HepG2 (cell line): ENCODE results near the gene ITGB5. TPM values are rescaled to one million over a fixed set of nuclear protein-coding genes. Genes with fewer than 3 reads are reported as not detected.

ENCODE experiments used
- ATAC-seq: fragments of 200-7000 bp; cut with Tn5 transposase; 3 replicates; pipeline ENCODE4 v1.9.1; 2020; ENCODE audit warnings: mild to moderate bottlenecking, moderate library complexity
- BruUV-seq: library from RNA; stranded (reverse); fragments of 400-500 nt; replicated peaks from 2 replicates; lab custom pipeline; 2021; lab: Mats Ljungman, UMichigan
- CTCF ChIA-PET: fragments of 300-600 bp; formaldehyde crosslinking; extraction: SDS; loops from one replicate; lab custom pipeline; 2021; ENCODE audit warnings: low total read pairs, inconsistent platforms, low intra/inter-chr PET ratio; lab: Yijun Ruan, JAX
- POLR2A ChIA-PET: fragments of 350-600 bp; sonication (Branson Sonifier 250); formaldehyde crosslinking; loops from one replicate; lab custom pipeline; 2020; ENCODE audit warnings: antibody characterized with exemption, inconsistent platforms; lab: Yijun Ruan, JAX
- DNase-seq: peaks from one replicate; pipeline ENCODE4 v3.0.0-alpha.2; 2015; ENCODE audit warnings: low spot score
- FAIRE-seq: peaks from 3 replicates; lab custom pipeline; 2011; peaks lifted over from hg19 to GRCh38; lab: Jason Lieb, UNC
- H2AFZ ChIP-seq: one replicate; pipeline ENCODE4 v1.6.1; 2011; ENCODE audit warnings: low read length, inconsistent platforms
- H3K27ac ChIP-seq: fragments of 300-600 bp; 3 replicates; pipeline ENCODE4 v1.8.0; 2011; ENCODE audit warnings: mixed run types, mild to moderate bottlenecking, mixed read lengths, low read length, inconsistent platforms; ENCODE audit not compliant: insufficient read depth; ENCODE audit errors: extremely low read length
- H3K27me3 ChIP-seq, 2 experiments: fragments of 200-600 bp in 1 of 2; 2 replicates in 1 of 2; 3 replicates in 1 of 2; pipeline versions ENCODE4 v1.6.0 to v1.8.0; 2011; ENCODE audit warnings: low read length in 2 of 2, mild to moderate bottlenecking in 2 of 2, moderate library complexity in 2 of 2, inconsistent platforms in 1 of 2; ENCODE audit not compliant: insufficient read depth in 2 of 2, control insufficient read depth in 1 of 2
- H3K36me3 ChIP-seq, 2 experiments: fragments of 200-600 bp in 1 of 2; replicated peaks in 1 of 2; 2 replicates in 1 of 2; 3 replicates in 1 of 2; pipeline versions ENCODE4 v1.5.1 to v1.8.0; 2011; ENCODE audit warnings: low read length in 2 of 2, inconsistent platforms in 1 of 2; ENCODE audit not compliant: insufficient read depth in 2 of 2, control insufficient read depth in 1 of 2
- H3K4me1 ChIP-seq: 2 replicates; pipeline ENCODE4 v1.5.1; 2012; ENCODE audit warnings: low read length, inconsistent platforms; ENCODE audit not compliant: insufficient read depth
- H3K4me2 ChIP-seq: 2 replicates; pipeline ENCODE4 v1.6.0; 2011; ENCODE audit warnings: low read depth, low read length, inconsistent platforms
- H3K4me3 ChIP-seq, 3 experiments: fragments of 200-600 bp in 1 of 3; sonication (generic), shearing (Covaris generic) in 1 of 3; replicated peaks in 1 of 3; 2 replicates each; pipeline ENCODE4 v1.5.1; 2011 to 2016; ENCODE audit warnings: low read length in 3 of 3, inconsistent platforms in 2 of 3, low read depth in 2 of 3, mild to moderate bottlenecking in 2 of 3, control low read depth in 1 of 3, mixed read lengths in 1 of 3; ENCODE audit not compliant: insufficient read depth in 1 of 3
- H3K79me2 ChIP-seq: one replicate; pipeline ENCODE4 v1.6.1; 2011; ENCODE audit warnings: low read length, inconsistent platforms; ENCODE audit not compliant: insufficient read depth
- H3K9ac ChIP-seq: 2 replicates; pipeline ENCODE4 v1.6.0; 2011; ENCODE audit warnings: mild to moderate bottlenecking, low read depth, low read length, inconsistent platforms; ENCODE audit not compliant: insufficient read depth
- H3K9me3 ChIP-seq: 2 replicates; pipeline ENCODE4 v1.5.1; 2012; ENCODE audit warnings: mild to moderate bottlenecking, low read length
- H4K20me1 ChIP-seq: 2 replicates; pipeline ENCODE4 v1.6.0; 2011; ENCODE audit warnings: inconsistent platforms, mild to moderate bottlenecking, low read length, moderate library complexity; ENCODE audit not compliant: insufficient read depth
- HNRNPK ChIP-seq: fragments of 200-400 bp; formaldehyde crosslinking; IDR thresholded peaks from 2 replicates; pipeline ENCODE4 v1.6.1; 2018; ENCODE audit warnings: low read length, low read depth, moderate library complexity, mild to moderate bottlenecking; ENCODE audit not compliant: poor library complexity, severe bottlenecking
- RELA ChIP-seq: sonication (generic); formaldehyde crosslinking; IDR thresholded peaks from 2 replicates; pipeline ENCODE4 v1.4.0; 2020; ENCODE audit warnings: missing genetic modification reagents
- RNF2 ChIP-seq: fragments of 450-650 bp; conservative IDR thresholded peaks from 2 replicates; pipeline ENCODE4 v1.6.1; 2016; ENCODE audit warnings: low read depth
- STAT5B ChIP-seq: sonication (generic); formaldehyde crosslinking; IDR thresholded peaks from 2 replicates; pipeline ENCODE4 v1.4.0; 2020; ENCODE audit warnings: missing genetic modification reagents
- ZBTB26 ChIP-seq: IDR thresholded peaks from 2 replicates; pipeline ENCODE4 v1.6.1; 2016; ENCODE audit warnings: missing compliant biosample characterization, missing genetic modification reagents, borderline replicate concordance
- ZNF207 ChIP-seq: fragments of 450-650 bp; IDR thresholded peaks from 2 replicates; pipeline ENCODE4 v1.6.1; 2016; ENCODE audit warnings: antibody characterized with exemption, borderline replicate concordance
- ZNF598 ChIP-seq: sonication (generic); formaldehyde crosslinking; IDR thresholded peaks from 2 replicates; pipeline ENCODE4 v1.5.1; 2020; ENCODE audit warnings: mild to moderate bottlenecking, missing genetic modification reagents, borderline replicate concordance
- ZNF761 ChIP-seq: sonication (generic); formaldehyde crosslinking; conservative IDR thresholded peaks from 2 replicates; pipeline ENCODE4 v1.4.0; 2020; ENCODE audit warnings: mild to moderate bottlenecking, missing genetic modification reagents
- WGBS: methylation state at CpG from one replicate; pipeline ENCODE4 v1.1.6; 2017; ENCODE audit warnings: low lambda C conversion rate; 5-methylcytosine and 5-hydroxymethylcytosine counted together
- in situ Hi-C: cut with HindIII; loops from 2 replicates; pipeline ENCODE4 v1.10.0; 2017; ENCODE audit warnings: low pct_unique_long_range_greater_than_20kb; ENCODE audit not compliant: extremely low pct_ligation_motif_present
- intact Hi-C: fragments of 100-400 bp; cut with micrococcal nuclease; formaldehyde crosslinking; loops from one replicate; pipeline ENCODE4 v1.10.0; 2022; ENCODE audit not compliant: unreplicated experiment
- polyA plus RNA-seq, 8 experiments: library from polyadenylated mRNA; depleted of rRNA in 3 of 8; stranded (reverse) in 7 of 8; unstranded in 1 of 8; fragments of >200 nt; fragmentation: Illumina TruSeq in 4 of 8; extraction: Trizol in 4 of 8; gene quantifications; 2 replicates each; pipeline versions ENCODE4 v1.2.1 to v1.2.3, GENCODE V29; 2011 to 2016; ENCODE audit warnings: low read depth in 4 of 8, missing spikeins in 1 of 8, mixed read lengths in 1 of 8; ENCODE audit not compliant: insufficient read depth in 1 of 8
- total RNA-seq, 5 experiments: library from RNA; depleted of rRNA; stranded (reverse); fragments of >200 nt; fragmentation: Illumina TruSeq; extraction: Trizol; gene quantifications; 2 replicates each; pipeline ENCODE4 v1.2.3, GENCODE V29; 2016; ENCODE audit warnings: low read depth in 1 of 5
- TF ChIP-seq, protein P1 (sequence below): sonication (generic); formaldehyde crosslinking; IDR thresholded peaks from 2 replicates; pipeline ENCODE4 v1.4.0; 2020; ENCODE audit warnings: mild to moderate bottlenecking, missing genetic modification reagents, borderline replicate concordance

ITGB5 gene
- total and polyA plus RNA-seq, 2 of the 13 experiments (the other 11 are each of a cell fraction or from before 2014, with no cell fraction given), result 74.1 to 343 TPM

DNA sequence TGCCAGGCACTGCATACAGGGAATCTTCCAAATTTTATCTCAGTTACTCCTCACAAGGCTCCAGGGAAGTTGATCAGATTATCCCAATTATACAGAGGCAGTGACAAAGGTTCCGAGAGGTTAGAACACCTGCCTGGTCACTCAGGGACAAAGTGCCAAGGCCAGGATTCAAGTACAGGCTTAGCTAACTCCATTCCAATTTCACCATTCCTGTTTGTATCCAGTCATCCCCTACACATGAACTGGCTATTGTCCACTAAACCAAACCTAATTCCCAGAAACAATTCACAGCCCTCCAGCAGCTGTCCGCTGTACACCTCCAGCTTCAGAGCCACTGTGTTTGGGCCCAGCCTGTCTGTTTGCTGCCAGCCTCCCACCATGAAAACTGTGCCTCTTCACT lies 31.4 kb upstream of the ITGB5 start:
- ChIA-PET CTCF (no interaction called here), POLR2A (no interaction called here)
- FAIRE-seq (no peak), ATAC-seq (no peak), DNase-seq (no peak)
- BruUV-seq, result no TSS peak
- H3K27ac ChIP-seq, result no peak overlapping the region
- H3K4me3 ChIP-seq, result no peak overlapping the region
- intact Hi-C loops, result no loop called here
- no peak overlapping the region for H3K9ac ChIP-seq
- no peaks in the 10 kb centered on the region for H3K79me2 ChIP-seq
- H3K9me3 ChIP-seq, result no peaks in the 10 kb centered on the region
- H3K4me1 ChIP-seq, result peaks cover 16% of the 10 kb centered on the region
- no peak overlapping the region for H2AFZ ChIP-seq
- H4K20me1 ChIP-seq, result no peaks in the 10 kb centered on the region
- no peak for TF ChIP-seq HNRNPK
- TF ChIP-seq STAT5B, result no peak
- TF ChIP-seq ZNF207, result no peak
- no peak for TF ChIP-seq RNF2
- no peak for TF ChIP-seq ZNF761
- no peak for TF ChIP-seq ZNF598
- no peak for TF ChIP-seq RELA (CRISPR knock-in tag)
- H3K27me3 ChIP-seq, result peaks cover 0 to 7% of the 10 kb centered on the region in 2 experiments; a peak in 1 of 5 replicates
- no peak overlapping the region for H3K4me2 ChIP-seq
- WGBS, result 75% methylated on average over 2 of the region's 2 CpGs
- in situ Hi-C loops, result no loop called here
- H3K36me3 ChIP-seq, result no peaks in the 10 kb centered on the region

DNA sequence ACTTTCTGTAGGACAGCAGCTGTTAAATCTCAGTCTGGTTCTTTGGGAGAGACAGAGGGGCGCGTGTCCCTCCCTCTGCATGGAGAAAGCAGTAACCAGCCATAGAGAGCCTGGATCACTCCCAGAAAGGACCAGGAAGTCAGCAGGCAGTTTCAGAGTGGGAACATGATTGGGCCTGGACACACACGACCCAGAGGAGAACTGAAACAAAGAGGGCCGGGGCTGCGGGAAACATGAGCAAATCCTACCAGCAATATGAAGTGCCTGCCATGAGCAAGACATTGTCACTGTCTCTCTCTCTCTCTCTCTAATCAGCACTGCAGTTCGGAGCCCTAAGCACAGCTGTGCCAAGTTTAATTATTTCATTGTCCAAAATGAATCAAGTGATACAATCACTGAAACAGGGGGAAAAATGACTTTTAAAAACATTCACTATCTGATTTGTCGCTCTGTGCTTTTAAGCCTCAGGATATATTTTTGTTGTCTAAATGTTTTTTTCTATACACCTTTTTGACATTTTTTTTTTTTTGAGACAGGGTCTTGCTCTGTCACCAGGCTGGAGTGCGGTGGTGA lies 29.8 kb upstream of the ITGB5 start:
- Histone ChIP-seq H3K27ac (no peak overlapping the region), H3K4me2 (no peak overlapping the region), H3K36me3 (no peaks in the 10 kb centered on the region), H3K9ac (no peak overlapping the region), H3K4me1 (peaks cover 9% of the 10 kb centered on the region), H2AFZ (no peak overlapping the region), H3K27me3 (peaks cover 0 to 7% of the 10 kb centered on the region in 2 experiments; a peak in 1 of 5 replicates), H3K4me3 (no peak overlapping the region), H4K20me1 (no peaks in the 10 kb centered on the region), H3K79me2 (no peaks in the 10 kb centered on the region), H3K9me3 (no peaks in the 10 kb centered on the region)
- WGBS, result 67% methylated on average over 8 of the region's 8 CpGs
- POLR2A ChIA-PET, result no interaction called here
- ATAC-seq, result no peak
- CTCF ChIA-PET, result no interaction called here
- in situ Hi-C loops, result no loop called here
- intact Hi-C loops, result no loop called here
- FAIRE-seq, result no peak
- BruUV-seq, result no TSS peak
- no peak for DNase-seq
- TF ChIP-seq, protein P1, sequence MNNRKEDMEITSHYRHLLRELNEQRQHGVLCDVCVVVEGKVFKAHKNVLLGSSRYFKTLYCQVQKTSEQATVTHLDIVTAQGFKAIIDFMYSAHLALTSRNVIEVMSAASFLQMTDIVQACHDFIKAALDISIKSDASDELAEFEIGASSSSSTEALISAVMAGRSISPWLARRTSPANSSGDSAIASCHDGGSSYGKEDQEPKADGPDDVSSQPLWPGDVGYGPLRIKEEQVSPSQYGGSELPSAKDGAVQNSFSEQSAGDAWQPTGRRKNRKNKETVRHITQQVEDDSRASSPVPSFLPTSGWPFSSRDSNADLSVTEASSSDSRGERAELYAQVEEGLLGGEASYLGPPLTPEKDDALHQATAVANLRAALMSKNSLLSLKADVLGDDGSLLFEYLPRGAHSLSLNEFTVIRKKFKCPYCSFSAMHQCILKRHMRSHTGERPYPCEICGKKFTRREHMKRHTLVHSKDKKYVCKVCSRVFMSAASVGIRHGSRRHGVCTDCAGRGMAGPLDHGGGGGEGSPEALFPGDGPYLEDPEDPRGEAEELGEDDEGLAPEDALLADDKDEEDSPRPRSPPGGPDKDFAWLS (CRISPR knock-in tag), result no peak
- no peak for TF ChIP-seq ZBTB26 (CRISPR knock-in tag)
